PFSK-1 (cell line): Measurements from ENCODE around the gene TMEM63C.

ENCODE experiments used
- POLR2AphosphoS5 ChIP-seq: IDR thresholded peaks from 2 replicates; pipeline ENCODE4 v1.6.1; 2012; ENCODE audit warnings: low read depth, mild to moderate bottlenecking, control low read depth, low read length, moderate library complexity
- REST ChIP-seq, 2 experiments: IDR thresholded peaks; 2 replicates each; pipeline versions ENCODE4 v1.6.1 to v1.8.0; 2011 to 2012; ENCODE audit warnings: low read depth in 2 of 2, low read length in 2 of 2, control low read depth in 1 of 2, inconsistent platforms in 1 of 2, mild to moderate bottlenecking in 1 of 2, moderate library complexity in 1 of 2; ENCODE audit not compliant: insufficient read depth in 1 of 2
- TAF1 ChIP-seq: IDR thresholded peaks from 2 replicates; pipeline ENCODE4 v1.6.1; 2012; ENCODE audit warnings: low read length, control low read depth, borderline replicate concordance; ENCODE audit not compliant: insufficient read depth

GRCh38 chr14:77266336-77266735 lies 84.7 kb downstream of the TMEM63C start:
- TF ChIP-seq POLR2AphosphoS5 = no peak
- TF ChIP-seq TAF1 = no peak
- no peak for TF ChIP-seq REST (IDR thresholded peaks at IDR 0.05; ENCODE audit: insufficient read depth in 1 of 2, low read depth in 2 of 2, low read length in 2 of 2)
